Adrenal gland (tissue), 5 donors: ENCODE data around the gene PPIL1.

Experiments
- CTCF ChIP-seq, 6 experiments: fragments of 450-650 bp in 4 of 6; fragments of 200-600 bp in 2 of 6; sonication (generic) in 1 of 6; IDR thresholded peaks; 1 replicate in 5 of 6; 2 replicates in 1 of 6; pipeline versions ENCODE4 v1.5.1 to v1.8.0; 2016 to 2021; ENCODE audit warnings: antibody characterized with exemption in 6 of 6, mild to moderate bottlenecking in 2 of 6, moderate library complexity in 1 of 6
- POLR2A ChIP-seq, 2 donors: fragments of 450-650 bp; IDR thresholded peaks; one replicate each; pipeline ENCODE4 v1.6.1; 2017; ENCODE audit warnings: antibody characterized with exemption in 2 of 2, mild to moderate bottlenecking in 2 of 2, moderate library complexity in 1 of 2
- donor health status: DM: no; HTN: no; CAD: no.

- TF ChIP-seq CTCF (IDR thresholded peaks at IDR 0.05) = no peak
- TF ChIP-seq POLR2A (IDR thresholded peaks at IDR 0.05) = no peak
Observed at GRCh38 chr6:36912030-36912454, 37.4 kb upstream of the PPIL1 start.
